ENCODE results near the gene UBE2D4. TPM values are rescaled to one million over a fixed set of nuclear protein-coding genes. Genes with fewer than 3 reads are reported as not detected.
"Not testable (repeated sequence)": the region's sequence is repeated elsewhere in the genome, so short reads cannot be mapped to it uniquely, and the experiment has no call there.

UBE2D4 gene
- total RNA-seq, 1 donor from 2014 or later = 13.9 TPM

DNA sequence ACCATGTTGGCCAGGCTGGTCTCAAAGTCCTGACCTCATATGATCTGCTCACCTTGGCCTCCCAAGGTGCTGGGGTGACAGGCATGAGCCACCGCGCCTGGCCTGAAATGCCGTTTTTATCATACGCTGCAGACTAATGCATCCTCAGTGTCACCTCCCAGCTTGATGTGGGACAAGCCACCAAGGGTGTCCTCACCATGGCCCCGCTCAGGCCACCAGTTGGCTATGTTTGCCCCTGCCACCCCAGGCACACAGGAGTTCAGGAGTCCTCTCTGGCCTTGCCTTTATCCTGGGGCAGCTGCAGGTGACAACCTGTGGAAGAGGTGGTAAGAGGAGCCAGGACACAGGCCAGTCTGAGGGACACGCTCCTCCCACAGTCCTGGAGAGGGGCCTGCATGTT lies 68.4 kb downstream of the UBE2D4 start:
- H3K9me3 Mint-ChIP-seq (ENCODE audit: unreplicated experiment); H3K4me2 ChIP-seq (ENCODE audit: low read length); FAIRE-seq; H3K9ac ChIP-seq (ENCODE audit: low read length); H3K4me1 Mint-ChIP-seq (ENCODE audit: low read depth, unreplicated experiment); H3K9me3 ChIP-seq (ENCODE audit: insufficient read depth, low read depth, low read length); H3K4me3 Mint-ChIP-seq (ENCODE audit: unreplicated experiment); H4K20me1 ChIP-seq (ENCODE audit: insufficient read depth, low read length); DNase-seq (ENCODE audit: low read depth); H3K36me3 ChIP-seq (ENCODE audit: insufficient read depth, low read length); H3K36me3 Mint-ChIP-seq (ENCODE audit: low read depth, unreplicated experiment); H3K79me2 ChIP-seq (ENCODE audit: insufficient read depth, low read length); H3K4me3 ChIP-seq (ENCODE audit: insufficient read depth, low read depth, low read length); H3K27ac ChIP-seq (ENCODE audit: low read depth, low read length); H2AFZ ChIP-seq (ENCODE audit: low read depth, low read length); H3K27me3 ChIP-seq (ENCODE audit: insufficient read depth, low read length); H3K27ac Mint-ChIP-seq (ENCODE audit: unreplicated experiment); H3K27me3 Mint-ChIP-seq (ENCODE audit: low read depth, unreplicated experiment); H3K4me1 ChIP-seq (ENCODE audit: insufficient read depth, low read length): not testable (repeated sequence)

DNA sequence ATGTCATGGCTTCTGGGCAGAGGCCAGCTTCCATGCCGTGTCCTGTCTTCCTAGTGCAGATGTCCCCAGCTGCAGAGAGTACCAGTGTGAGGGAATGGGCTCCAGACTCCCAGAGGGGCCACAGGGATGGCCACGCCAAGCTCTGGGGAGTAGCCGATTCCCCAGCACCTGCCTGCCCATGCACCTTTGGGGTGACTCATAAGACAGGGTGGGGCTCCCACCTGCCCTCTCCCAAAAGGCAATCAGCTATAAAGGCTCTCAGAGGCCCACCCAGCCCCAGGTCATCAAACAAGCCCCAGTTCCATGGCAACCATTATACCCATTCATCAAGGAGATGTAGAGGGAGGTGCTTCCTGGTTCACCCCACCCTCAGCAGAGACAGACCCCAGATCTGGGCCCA lies 71.3 kb downstream of the UBE2D4 start, which contains the start of gene SPDYE1:
Gene SPDYE1 (plus strand): TSS at position 366 of the 400 bp plus-strand sequence. CDS start 2,053 bp downstream, outside the sequence.
- not testable (repeated sequence) for H3K4me1 ChIP-seq (ENCODE audit: insufficient read depth, low read length); H3K4me2 ChIP-seq (ENCODE audit: low read length); H3K4me3 Mint-ChIP-seq (ENCODE audit: unreplicated experiment); H3K4me3 ChIP-seq (ENCODE audit: insufficient read depth, low read depth, low read length); FAIRE-seq; H3K27me3 Mint-ChIP-seq (ENCODE audit: low read depth, unreplicated experiment); H4K20me1 ChIP-seq (ENCODE audit: insufficient read depth, low read length); H3K4me1 Mint-ChIP-seq (ENCODE audit: low read depth, unreplicated experiment); H3K27me3 ChIP-seq (ENCODE audit: insufficient read depth, low read length); H3K79me2 ChIP-seq (ENCODE audit: insufficient read depth, low read length); H3K9me3 Mint-ChIP-seq (ENCODE audit: unreplicated experiment); H3K9ac ChIP-seq (ENCODE audit: low read length); H3K27ac ChIP-seq (ENCODE audit: low read depth, low read length); H3K27ac Mint-ChIP-seq (ENCODE audit: unreplicated experiment); H3K36me3 ChIP-seq (ENCODE audit: insufficient read depth, low read length); H2AFZ ChIP-seq (ENCODE audit: low read depth, low read length); H3K9me3 ChIP-seq (ENCODE audit: insufficient read depth, low read depth, low read length); DNase-seq (ENCODE audit: low read depth); H3K36me3 Mint-ChIP-seq (ENCODE audit: low read depth, unreplicated experiment)

Other genes starting within 250 kb of the UBE2D4 start
- gene COA1, start 196.9 kb upstream of the UBE2D4 start, total RNA-seq = 47.0 and 50.1 TPM in 2 replicates
- gene BLVRA, start 167.8 kb upstream of the UBE2D4 start, total RNA-seq = 48.9 and 55.7 TPM in 2 replicates
- 93.9 and 95.0 TPM in 2 replicates for gene MRPS24, start 56.9 kb upstream of the UBE2D4 start, total RNA-seq
- gene URGCP, start 19.8 kb upstream of the UBE2D4 start, total RNA-seq = 23.0 and 24.0 TPM in 2 replicates
- not detected in 2 replicates for gene SPDYE1, start 71.5 kb downstream of the UBE2D4 start, total RNA-seq
- gene DBNL, start 118.3 kb downstream of the UBE2D4 start, total RNA-seq = 85.0 and 94.9 TPM in 2 replicates
- 0.70 and 0.79 TPM in 2 replicates for gene PGAM2, start 139.1 kb downstream of the UBE2D4 start, total RNA-seq
- gene POLM, start 156.1 kb downstream of the UBE2D4 start, total RNA-seq = 9.6 and 10.6 TPM in 2 replicates
- gene AEBP1, start 177.9 kb downstream of the UBE2D4 start, total RNA-seq = 65.0 and 102 TPM in 2 replicates
- 59.9 and 67.7 TPM in 2 replicates for gene POLD2, start 197.1 kb downstream of the UBE2D4 start, total RNA-seq
- gene MYL7, start 214.9 kb downstream of the UBE2D4 start, total RNA-seq = 60.0 and 63.0 TPM in 2 replicates